ENCODE data around the gene MOB3B. TPM values are rescaled to one million over a fixed set of nuclear protein-coding genes. Genes with fewer than 3 reads are reported as not detected.

MOB3B gene
- total and polyA plus RNA-seq, 10 of the 15 experiments (the other 5 are each of a cell fraction or from before 2014, with no cell fraction given), result 0.44 to 2.7 (median 0.91) TPM

DNA sequence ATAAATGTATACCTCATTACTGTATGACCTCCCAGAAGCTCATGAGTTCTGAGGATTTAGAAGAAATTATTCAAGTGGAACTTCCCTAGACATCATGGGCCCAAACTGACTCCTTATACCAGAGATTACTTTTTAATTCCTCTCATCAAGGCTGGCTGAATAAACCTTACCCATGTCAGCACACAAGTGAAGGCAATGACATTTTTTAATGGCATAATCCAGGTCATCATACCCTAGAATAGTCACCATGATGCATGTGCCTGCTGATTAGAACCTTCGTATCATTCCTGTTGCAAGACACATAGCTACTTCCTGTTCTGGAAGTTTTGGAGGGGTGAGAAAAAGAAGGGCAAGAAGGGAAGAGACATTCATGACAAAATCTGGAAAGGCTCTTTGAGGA, 55.3 kb downstream of the MOB3B start (continued):
- no peak for TF ChIP-seq SKIL (IDR thresholded peaks at IDR 0.05; ENCODE audit: low read depth, poor library complexity, severe bottlenecking)
- TF ChIP-seq MAX (IDR thresholded peaks at IDR 0.05; ENCODE audit: low read depth, low read length), result no peak
- no peak for TF ChIP-seq FOXK2 (IDR thresholded peaks at IDR 0.05)
- no peak for TF ChIP-seq MTA3 (IDR thresholded peaks at IDR 0.05; ENCODE audit: borderline replicate concordance, low read length)
- no peak for TF ChIP-seq POLR2AphosphoS2 (IDR thresholded peaks at IDR 0.05; ENCODE audit: low read depth, low read length)

- no peaks in the 10 kb centered on the region for H3K9me3 ChIP-seq (replicated peaks; ENCODE audit: control insufficient read depth, insufficient read depth, low read length)
- ChIA-PET CTCF (interaction anchor here (1.3 to 3.7 kb wide), 3 partner anchors 12 to 59 kb away, joined by 3 to 20 read pairs (median 3); no protein-coding TSS in a partner anchor), POLR2A (interaction anchor here (0.5 to 0.6 kb wide), 2 partner anchors 117 to 804 kb away, joined by 3 read pairs; no protein-coding TSS in a partner anchor), SMC1A (ENCODE audit: uncharacterized antibody, unreplicated experiment) (interaction anchor here (1.2 to 1.3 kb wide), 3 partner anchors 11 to 13 kb away, joined by 3 to 6 read pairs (median 4); no protein-coding TSS in a partner anchor), RAD21 (ENCODE audit: unreplicated experiment) (no interaction called here)
- FAIRE-seq, result no peak
- no peak overlapping the region for H3K4me2 ChIP-seq (ENCODE audit: control insufficient read depth, insufficient read depth)
- ATAC-seq, result no peak
- no peaks in the 10 kb centered on the region for H4K20me1 ChIP-seq (ENCODE audit: control insufficient read depth, insufficient read depth)
- no peak for TF ChIP-seq SMARCA5 (IDR thresholded peaks at IDR 0.05)
- no peak for TF ChIP-seq IKZF1 (conservative IDR thresholded peaks at IDR 0.05)
- TF ChIP-seq HDAC6 (IDR thresholded peaks at IDR 0.05; ENCODE audit: unreplicated experiment), result no peak
- no peak for TF ChIP-seq SP1 (IDR thresholded peaks at IDR 0.05; ENCODE audit: low read depth, low read length)
- no peak for TF ChIP-seq RFX5 (IDR thresholded peaks at IDR 0.05; ENCODE audit: low read depth, low read length)
- TF ChIP-seq, protein P1, sequence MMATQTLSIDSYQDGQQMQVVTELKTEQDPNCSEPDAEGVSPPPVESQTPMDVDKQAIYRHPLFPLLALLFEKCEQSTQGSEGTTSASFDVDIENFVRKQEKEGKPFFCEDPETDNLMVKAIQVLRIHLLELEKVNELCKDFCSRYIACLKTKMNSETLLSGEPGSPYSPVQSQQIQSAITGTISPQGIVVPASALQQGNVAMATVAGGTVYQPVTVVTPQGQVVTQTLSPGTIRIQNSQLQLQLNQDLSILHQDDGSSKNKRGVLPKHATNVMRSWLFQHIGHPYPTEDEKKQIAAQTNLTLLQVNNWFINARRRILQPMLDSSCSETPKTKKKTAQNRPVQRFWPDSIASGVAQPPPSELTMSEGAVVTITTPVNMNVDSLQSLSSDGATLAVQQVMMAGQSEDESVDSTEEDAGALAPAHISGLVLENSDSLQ (IDR thresholded peaks at IDR 0.05), result no peak
- TF ChIP-seq MEF2B (IDR thresholded peaks at IDR 0.05; ENCODE audit: partially characterized antibody, poor library complexity, severe bottlenecking), result no peak
- TF ChIP-seq, protein P2, sequence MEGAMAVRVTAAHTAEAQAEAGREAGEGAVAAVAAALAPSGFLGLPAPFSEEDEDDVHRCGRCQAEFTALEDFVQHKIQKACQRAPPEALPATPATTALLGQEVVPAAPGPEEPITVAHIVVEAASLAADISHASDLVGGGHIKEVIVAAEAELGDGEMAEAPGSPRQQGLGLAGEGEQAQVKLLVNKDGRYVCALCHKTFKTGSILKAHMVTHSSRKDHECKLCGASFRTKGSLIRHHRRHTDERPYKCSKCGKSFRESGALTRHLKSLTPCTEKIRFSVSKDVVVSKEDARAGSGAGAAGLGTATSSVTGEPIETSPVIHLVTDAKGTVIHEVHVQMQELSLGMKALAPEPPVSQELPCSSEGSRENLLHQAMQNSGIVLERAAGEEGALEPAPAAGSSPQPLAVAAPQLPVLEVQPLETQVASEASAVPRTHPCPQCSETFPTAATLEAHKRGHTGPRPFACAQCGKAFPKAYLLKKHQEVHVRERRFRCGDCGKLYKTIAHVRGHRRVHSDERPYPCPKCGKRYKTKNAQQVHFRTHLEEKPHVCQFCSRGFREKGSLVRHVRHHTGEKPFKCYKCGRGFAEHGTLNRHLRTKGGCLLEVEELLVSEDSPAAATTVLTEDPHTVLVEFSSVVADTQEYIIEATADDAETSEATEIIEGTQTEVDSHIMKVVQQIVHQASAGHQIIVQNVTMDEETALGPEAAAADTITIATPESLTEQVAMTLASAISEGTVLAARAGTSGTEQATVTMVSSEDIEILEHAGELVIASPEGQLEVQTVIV (IDR thresholded peaks at IDR 0.05; ENCODE audit: borderline replicate concordance, partially characterized antibody), result no peak
- H3K4me3 ChIP-seq, result no peak overlapping the region
- H3K79me2 ChIP-seq (ENCODE audit: control insufficient read depth, insufficient read depth, low read length), result no peaks in the 10 kb centered on the region
- H3K4me1 ChIP-seq (ENCODE audit: control insufficient read depth, insufficient read depth, low read length), result no peaks in the 10 kb centered on the region
- no peak overlapping the region for H3K9ac ChIP-seq (ENCODE audit: control insufficient read depth, insufficient read depth, low read length)
- no TSS peak for BruUV-seq (replicated peaks)
- DNase-seq (ENCODE audit: low read depth, low spot score), result no peak
- H2AFZ ChIP-seq (ENCODE audit: control insufficient read depth, low read depth, low read length), result no peak overlapping the region
- no peaks in the 10 kb centered on the region for H3K27me3 ChIP-seq (replicated peaks in 1 of 2; ENCODE audit: control insufficient read depth in 2 of 2, insufficient read depth in 2 of 2, low read length in 1 of 2)
- in situ Hi-C loops (cut with MboI), result no loop called here
- no peaks in the 10 kb centered on the region; a peak in 1 of 4 replicates for H3K36me3 ChIP-seq (ENCODE audit: control insufficient read depth in 2 of 2, insufficient read depth in 2 of 2, low read length in 1 of 2)
- WGBS (ENCODE audit: insufficient coverage, insufficient replicate concordance, low lambda C conversion rate, missing lambda C conversion rate), result 66% methylated on average over 7 of the region's 7 CpGs
- H3K27ac ChIP-seq (ENCODE audit: control insufficient read depth, insufficient read depth), result no peak overlapping the region
- intact Hi-C loops (cut with micrococcal nuclease; ENCODE audit: unreplicated experiment), result no loop called here
These were observed 56.5 kb downstream of the MOB3B start for GRCh38 chr9:27473111-27473529.

Data from GM12878 (cell line).